GM12872 (cell line): Measurements from ENCODE around the gene SYAP1.

Experiments used
- CTCF ChIP-seq: IDR thresholded peaks from 3 replicates; pipeline ENCODE4 v1.5.1; 2011; ENCODE audit warnings: low read depth, mild to moderate bottlenecking, low read length, moderate library complexity; ENCODE audit not compliant: insufficient read depth

Gene SYAP1

GRCh38 chrX:16754019-16754418, 34.6 kb downstream of the SYAP1 start:
- no peak for TF ChIP-seq CTCF

GRCh38 chrX:16756724-16757123, 37.3 kb downstream of the SYAP1 start:
- no peak for TF ChIP-seq CTCF

GRCh38 chrX:16762579-16762978, 43.2 kb downstream of the SYAP1 start:
- no peak for TF ChIP-seq CTCF

GRCh38 chrX:16765594-16765993, 46.2 kb downstream of the SYAP1 start:
- TF ChIP-seq CTCF, result no peak

- TF ChIP-seq CTCF, result no peak
These were observed 51.6 kb downstream of the SYAP1 start for GRCh38 chrX:16770970-16771482.

- TF ChIP-seq CTCF, result no peak
These were observed 52.3 kb downstream of the SYAP1 start for GRCh38 chrX:16771483-16772398.

GRCh38 chrX:16772460-16772859, 53.0 kb downstream of the SYAP1 start:
- TF ChIP-seq CTCF, result no peak
